ENCODE data around the gene KCNG1.
A peak's percentile ranks its signal among the peaks of the same experiment; 100 is the strongest.

Gene KCNG1

GRCh38 chr20:51011479-51011878, 11.4 kb downstream of the KCNG1 start:
- no peak for DNase-seq

GRCh38 chr20:51010932-51011331, 12.0 kb downstream of the KCNG1 start:
- DNase-seq: no peak

GRCh38 chr20:51010043-51010365, 12.9 kb downstream of the KCNG1 start:
- no peak for DNase-seq

GRCh38 chr20:51009303-51010042, 13.4 kb downstream of the KCNG1 start:
- DNase-seq: no peak

- DNase-seq: no peak
Measured at GRCh38 chr20:51008718-51009117, 14.2 kb downstream of the KCNG1 start.

- no peak for DNase-seq
Measured at GRCh38 chr20:51005214-51005613, 17.7 kb downstream of the KCNG1 start.

GRCh38 chr20:51004781-51005180, 18.1 kb downstream of the KCNG1 start:
- DNase-seq: no peak

- no peak for DNase-seq
Measured at GRCh38 chr20:51004305-51004727, 18.6 kb downstream of the KCNG1 start.

- no peak for DNase-seq
Measured at GRCh38 chr20:51003753-51004152, 19.2 kb downstream of the KCNG1 start.

GRCh38 chr20:51002633-51003032, 20.3 kb downstream of the KCNG1 start:
- DNase-seq: no peak

- no peak for DNase-seq
Measured at GRCh38 chr20:51001430-51002265, 21.3 kb downstream of the KCNG1 start.

GRCh38 chr20:50999355-50999754, 23.6 kb downstream of the KCNG1 start:
- DNase-seq: no peak

GRCh38 chr20:50996901-50997865, 25.7 kb downstream of the KCNG1 start:
- peak; percentile 19 for DNase-seq

GRCh38 chr20:50995506-50995905, 27.4 kb downstream of the KCNG1 start:
- no peak for DNase-seq

GRCh38 chr20:50993876-50994275, 29.0 kb downstream of the KCNG1 start:
- DNase-seq: no peak

GRCh38 chr20:50992733-50993457, 30.0 kb downstream of the KCNG1 start:
- peak; percentile 89 for DNase-seq

GRCh38 chr20:50992336-50992732, 30.6 kb downstream of the KCNG1 start:
- DNase-seq: no peak

GRCh38 chr20:50991076-50991475, 31.8 kb downstream of the KCNG1 start:
- no peak for DNase-seq

- peak; percentile 92 for DNase-seq
Measured at GRCh38 chr20:50987493-50988210, 35.3 kb downstream of the KCNG1 start.

- no peak for DNase-seq
Measured at GRCh38 chr20:50983321-50983720, 39.6 kb downstream of the KCNG1 start.

GRCh38 chr20:50982363-50982762, 40.5 kb downstream of the KCNG1 start:
- DNase-seq: no peak

GRCh38 chr20:50981714-50982048, 41.2 kb downstream of the KCNG1 start:
- no peak for DNase-seq
